Hematopoietic multipotent progenitor cell treated with erythropoietin and hydrocortisone succinate and interleukin-3 and kit ligand, for 4 days (in vitro differentiated cells): Measurements from ENCODE around the gene ARFRP1.

Experiments
- DNase-seq: peaks from one replicate; pipeline ENCODE4 v3.0.0-alpha.2; 2015

Gene ARFRP1

GRCh38 chr20:63701329-63702035 is 6.3 kb downstream of the ARFRP1 start:
- no peak for DNase-seq

GRCh38 chr20:63701051-63701328 is 6.8 kb downstream of the ARFRP1 start:
- DNase-seq = no peak

GRCh38 chr20:63700199-63701050 is 7.4 kb downstream of the ARFRP1 start:
- DNase-seq = no peak

- DNase-seq = no peak
Measured at GRCh38 chr20:63699466-63700198, 8.1 kb downstream of the ARFRP1 start.

GRCh38 chr20:63698739-63699465 is 8.9 kb downstream of the ARFRP1 start:
- no peak for DNase-seq

- no peak for DNase-seq
Measured at GRCh38 chr20:63697868-63698545, 9.8 kb downstream of the ARFRP1 start.

- DNase-seq = no peak
Measured at GRCh38 chr20:63697357-63697867, 10.4 kb downstream of the ARFRP1 start.

GRCh38 chr20:63696628-63697356 is 11.0 kb downstream of the ARFRP1 start, which contains the start of gene TNFRSF6B:
TSS of gene TNFRSF6B (plus strand) at chr20:63696652. CDS start at chr20:63696768, 116 bp downstream.
- no peak for DNase-seq

GRCh38 chr20:63696306-63696627 is 11.5 kb downstream of the ARFRP1 start:
- DNase-seq = peak; percentile 83

- DNase-seq = no peak
Measured at GRCh38 chr20:63695424-63696305, 12.1 kb downstream of the ARFRP1 start.

- no peak for DNase-seq
Measured at GRCh38 chr20:63694584-63695423, 13.0 kb downstream of the ARFRP1 start.

- DNase-seq = no peak
Measured at GRCh38 chr20:63693733-63694583, 13.8 kb downstream of the ARFRP1 start.

- DNase-seq = no peak
Measured at GRCh38 chr20:63693083-63693732, 14.6 kb downstream of the ARFRP1 start.

- DNase-seq = no peak
Measured at GRCh38 chr20:63692436-63693082, 15.2 kb downstream of the ARFRP1 start.

GRCh38 chr20:63691711-63692435 is 15.9 kb downstream of the ARFRP1 start:
- DNase-seq = no peak

GRCh38 chr20:63690898-63691710 is 16.7 kb downstream of the ARFRP1 start:
- DNase-seq = no peak
